ENCODE data around the gene NPL.

DNA sequence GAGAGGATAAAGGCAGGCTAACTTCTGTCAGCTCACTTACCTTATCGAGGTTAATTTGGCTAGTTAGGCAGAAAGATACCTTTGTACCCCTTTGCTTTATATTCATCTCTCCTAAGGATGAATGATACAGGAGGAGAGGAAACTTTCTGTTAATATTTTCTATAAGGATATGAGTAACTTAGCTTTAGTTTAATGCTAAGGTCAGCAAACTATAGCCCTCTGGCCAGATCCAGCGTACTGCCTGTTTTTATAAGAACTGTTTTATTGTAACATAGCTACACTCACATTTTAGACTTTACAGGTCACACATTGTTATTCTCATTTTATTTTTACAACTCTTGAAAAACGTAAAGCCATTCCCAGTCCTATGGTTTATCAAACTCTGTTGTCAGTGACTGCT, 67.6 kb downstream of the NPL start:
- TF ChIP-seq, protein P1, sequence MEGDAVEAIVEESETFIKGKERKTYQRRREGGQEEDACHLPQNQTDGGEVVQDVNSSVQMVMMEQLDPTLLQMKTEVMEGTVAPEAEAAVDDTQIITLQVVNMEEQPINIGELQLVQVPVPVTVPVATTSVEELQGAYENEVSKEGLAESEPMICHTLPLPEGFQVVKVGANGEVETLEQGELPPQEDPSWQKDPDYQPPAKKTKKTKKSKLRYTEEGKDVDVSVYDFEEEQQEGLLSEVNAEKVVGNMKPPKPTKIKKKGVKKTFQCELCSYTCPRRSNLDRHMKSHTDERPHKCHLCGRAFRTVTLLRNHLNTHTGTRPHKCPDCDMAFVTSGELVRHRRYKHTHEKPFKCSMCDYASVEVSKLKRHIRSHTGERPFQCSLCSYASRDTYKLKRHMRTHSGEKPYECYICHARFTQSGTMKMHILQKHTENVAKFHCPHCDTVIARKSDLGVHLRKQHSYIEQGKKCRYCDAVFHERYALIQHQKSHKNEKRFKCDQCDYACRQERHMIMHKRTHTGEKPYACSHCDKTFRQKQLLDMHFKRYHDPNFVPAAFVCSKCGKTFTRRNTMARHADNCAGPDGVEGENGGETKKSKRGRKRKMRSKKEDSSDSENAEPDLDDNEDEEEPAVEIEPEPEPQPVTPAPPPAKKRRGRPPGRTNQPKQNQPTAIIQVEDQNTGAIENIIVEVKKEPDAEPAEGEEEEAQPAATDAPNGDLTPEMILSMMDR (IDR thresholded peaks at IDR 0.05), result no peak
- TF ChIP-seq POLR2A (IDR thresholded peaks at IDR 0.05), result no peak

Data from esophagus squamous epithelium (tissue), 4 donors.